ENCODE results near the gene PIAS1.
"Not testable (repeated sequence)": the region's sequence is repeated elsewhere in the genome, so short reads cannot be mapped to it uniquely, and the experiment has no call there.

Gene PIAS1

DNA sequence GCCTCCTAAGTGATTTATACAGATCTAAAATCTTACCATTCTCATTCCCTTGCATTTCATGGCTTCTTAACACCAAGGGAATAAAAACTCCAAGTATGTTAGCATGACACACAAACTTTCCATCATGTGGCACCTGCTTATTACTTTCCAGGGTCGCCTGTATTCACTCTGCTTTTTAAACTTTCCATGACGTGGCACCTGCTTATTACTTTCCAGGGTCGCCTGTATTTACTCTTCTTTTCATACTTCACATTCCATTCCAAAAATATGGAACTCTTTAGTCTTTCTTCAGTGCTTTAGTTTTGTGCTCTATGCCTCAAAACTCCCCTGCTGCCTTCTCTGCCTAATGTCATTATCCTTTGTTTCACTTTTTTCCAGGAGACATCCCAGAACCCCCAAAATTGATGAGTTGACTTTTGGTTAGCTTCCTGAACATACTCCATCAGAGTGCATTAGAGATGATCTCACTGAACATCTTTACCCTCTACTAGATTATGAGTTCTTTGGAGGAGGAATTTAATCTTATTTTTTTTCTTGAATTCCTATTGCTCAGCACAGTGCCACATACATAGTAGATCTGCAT is 104.0 kb downstream of the PIAS1 start:
- Histone ChIP-seq H3K27ac (ENCODE audit: low read length, poor library complexity, severe bottlenecking) (no peak overlapping the region), H3K18ac (ENCODE audit: low read depth in 1 of 2, low read length in 2 of 2) (no peak overlapping the region), H2BK5ac (ENCODE audit: low read depth, low read length, poor library complexity, severe bottlenecking) (no peak overlapping the region), H2BK12ac (ENCODE audit: low read length in 2 of 2) (no peak overlapping the region), H2BK120ac (ENCODE audit: low read depth, low read length) (no peak overlapping the region), H2AFZ (ENCODE audit: low read depth, low read length) (no peak overlapping the region), H3K14ac (ENCODE audit: low read length in 2 of 2) (no peak overlapping the region), H4K91ac (ENCODE audit: low read length) (no peak overlapping the region), H2BK15ac (ENCODE audit: low read depth, poor library complexity, severe bottlenecking) (no peak overlapping the region), H3K9me3 (ENCODE audit: control insufficient read depth, low read length) (no peaks in the 10 kb centered on the region), H3K23ac (ENCODE audit: low read length in 2 of 2) (no peak overlapping the region), H3K9ac (ENCODE audit: low read length) (no peak overlapping the region), H3K4me1 (ENCODE audit: control insufficient read depth, insufficient read depth, low read depth, low read length) (no peaks in the 10 kb centered on the region), H2AK5ac (ENCODE audit: low read length, severe bottlenecking) (no peak overlapping the region), H3K79me1 (replicated peaks; ENCODE audit: low read length, poor library complexity, severe bottlenecking) (peaks cover 25% of the 10 kb centered on the region), H3K27me3 (ENCODE audit: control insufficient read depth in 1 of 2, insufficient read depth in 1 of 2, low read length in 2 of 2) (no peaks in the 10 kb centered on the region), H3K4me2 (ENCODE audit: low read length, poor library complexity, severe bottlenecking) (no peak overlapping the region), H3K36me3 (ENCODE audit: control insufficient read depth in 1 of 2, insufficient read depth in 2 of 2, low read depth in 1 of 2, low read length in 2 of 2) (peaks cover 10 to 74% of the 10 kb centered on the region in 2 experiments), H3K4ac (ENCODE audit: low read depth in 1 of 2, low read length in 2 of 2) (no peak overlapping the region), H4K8ac (ENCODE audit: low read length) (no peak overlapping the region), H3K4me3 (ENCODE audit: insufficient read depth in 1 of 2, low read depth in 1 of 2, low read length in 2 of 2) (no peak overlapping the region)
- WGBS, result 66% methylated on average over 3 of the region's 3 CpGs
- peak; percentile 10 for DNase-seq

DNA sequence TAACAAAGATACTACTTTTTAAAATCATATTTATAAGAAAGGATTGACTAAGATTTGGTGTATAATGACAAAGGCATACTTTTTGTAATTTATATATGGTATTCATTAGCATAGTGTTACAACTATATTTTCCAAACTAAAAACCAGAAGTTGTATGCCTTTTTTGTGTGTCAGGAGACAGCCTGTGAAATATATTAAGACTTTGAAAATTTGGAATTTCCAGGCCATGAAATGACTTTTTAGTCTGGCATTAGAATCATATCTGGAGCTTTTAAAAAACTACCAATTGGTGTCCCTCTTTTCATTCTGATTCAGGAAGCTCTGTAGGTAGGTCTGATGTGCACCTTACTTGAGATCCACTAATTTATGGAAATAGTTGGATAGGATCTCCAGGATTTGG is 109.1 kb downstream of the PIAS1 start:
- H3K79me1 ChIP-seq (replicated peaks; ENCODE audit: low read length, poor library complexity, severe bottlenecking), result peaks cover 16% of the 10 kb centered on the region
- no peak overlapping the region for H3K27ac ChIP-seq (ENCODE audit: low read length, poor library complexity, severe bottlenecking)
- H3K4me1 ChIP-seq (ENCODE audit: control insufficient read depth, insufficient read depth, low read depth, low read length), result no peaks in the 10 kb centered on the region
- H3K23ac ChIP-seq (ENCODE audit: low read length in 2 of 2), result no peak overlapping the region
- H3K36me3 ChIP-seq (ENCODE audit: control insufficient read depth in 1 of 2, insufficient read depth in 2 of 2, low read depth in 1 of 2, low read length in 2 of 2), result peaks cover 10 to 61% of the 10 kb centered on the region in 2 experiments
- H2AK5ac ChIP-seq (ENCODE audit: low read length, severe bottlenecking), result no peak overlapping the region
- no peak overlapping the region for H3K9ac ChIP-seq (ENCODE audit: low read length)
- H3K4me2 ChIP-seq (ENCODE audit: low read length, poor library complexity, severe bottlenecking), result no peak overlapping the region
- no peak overlapping the region for H3K14ac ChIP-seq (ENCODE audit: low read length in 2 of 2)
- DNase-seq, result no peak
- H3K4ac ChIP-seq (ENCODE audit: low read depth in 1 of 2, low read length in 2 of 2), result no peak overlapping the region
- H3K27me3 ChIP-seq (ENCODE audit: control insufficient read depth in 1 of 2, insufficient read depth in 1 of 2, low read length in 2 of 2), result no peaks in the 10 kb centered on the region
- H2BK12ac ChIP-seq (ENCODE audit: low read length in 2 of 2), result no peak overlapping the region
- no peak overlapping the region for H2AFZ ChIP-seq (ENCODE audit: low read depth, low read length)
- H4K8ac ChIP-seq (ENCODE audit: low read length), result no peak overlapping the region
- H3K9me3 ChIP-seq (ENCODE audit: control insufficient read depth, low read length), result no peaks in the 10 kb centered on the region
- H4K91ac ChIP-seq (ENCODE audit: low read length), result no peak overlapping the region
- H2BK5ac ChIP-seq (ENCODE audit: low read depth, low read length, poor library complexity, severe bottlenecking), result no peak overlapping the region
- H3K18ac ChIP-seq (ENCODE audit: low read depth in 1 of 2, low read length in 2 of 2), result no peak overlapping the region
- H3K4me3 ChIP-seq (ENCODE audit: insufficient read depth in 1 of 2, low read depth in 1 of 2, low read length in 2 of 2), result no peak overlapping the region
- H2BK15ac ChIP-seq (ENCODE audit: low read depth, poor library complexity, severe bottlenecking), result no peak overlapping the region
- H2BK120ac ChIP-seq (ENCODE audit: low read depth, low read length), result no peak overlapping the region

DNA sequence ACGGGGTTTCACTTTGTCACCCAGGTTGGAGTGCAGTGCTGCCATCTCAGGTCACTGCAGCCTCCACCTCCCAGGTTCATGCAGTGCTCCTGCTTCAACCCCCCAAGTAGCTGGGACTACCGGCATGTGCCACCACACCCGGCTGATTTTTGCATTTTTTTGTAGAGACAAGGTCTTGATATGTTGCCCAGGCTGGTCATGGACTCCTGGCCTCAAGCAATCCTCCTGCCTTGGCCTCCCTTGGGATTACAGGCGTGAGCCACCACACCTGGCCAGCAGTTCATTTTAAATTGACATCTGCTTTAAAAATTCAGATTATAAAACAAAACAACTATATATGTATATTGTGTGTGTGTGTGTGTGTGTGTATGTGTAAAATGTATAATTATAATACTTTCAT is 112.7 kb downstream of the PIAS1 start:
- Histone ChIP-seq H3K27ac (ENCODE audit: low read length, poor library complexity, severe bottlenecking) (no peak overlapping the region), H3K4ac (ENCODE audit: low read depth in 1 of 2, low read length in 2 of 2) (no peak overlapping the region), H3K79me1 (replicated peaks; ENCODE audit: low read length, poor library complexity, severe bottlenecking) (peaks cover 16% of the 10 kb centered on the region), H3K23ac (ENCODE audit: low read length in 2 of 2) (no peak overlapping the region), H2BK5ac (ENCODE audit: low read depth, low read length, poor library complexity, severe bottlenecking) (no peak overlapping the region), H3K4me1 (ENCODE audit: control insufficient read depth, insufficient read depth, low read depth, low read length) (no peaks in the 10 kb centered on the region), H3K4me2 (ENCODE audit: low read length, poor library complexity, severe bottlenecking) (no peak overlapping the region), H2AFZ (ENCODE audit: low read depth, low read length) (no peak overlapping the region), H3K18ac (ENCODE audit: low read depth in 1 of 2, low read length in 2 of 2) (no peak overlapping the region), H2BK12ac (ENCODE audit: low read length in 2 of 2) (no peak overlapping the region), H2AK5ac (ENCODE audit: low read length, severe bottlenecking) (no peak overlapping the region), H3K9ac (ENCODE audit: low read length) (no peak overlapping the region), H4K8ac (ENCODE audit: low read length) (no peak overlapping the region), H3K14ac (ENCODE audit: low read length in 2 of 2) (no peak overlapping the region), H3K36me3 (ENCODE audit: control insufficient read depth in 1 of 2, insufficient read depth in 2 of 2, low read depth in 1 of 2, low read length in 2 of 2) (peaks cover 7 to 57% of the 10 kb centered on the region in 2 experiments), H3K9me3 (ENCODE audit: control insufficient read depth, low read length) (no peaks in the 10 kb centered on the region), H2BK120ac (ENCODE audit: low read depth, low read length) (no peak overlapping the region), H4K91ac (ENCODE audit: low read length) (no peak overlapping the region), H2BK15ac (ENCODE audit: low read depth, poor library complexity, severe bottlenecking) (no peak overlapping the region), H3K4me3 (ENCODE audit: insufficient read depth in 1 of 2, low read depth in 1 of 2, low read length in 2 of 2) (no peak overlapping the region), H3K27me3 (ENCODE audit: control insufficient read depth in 1 of 2, insufficient read depth in 1 of 2, low read length in 2 of 2) (no peaks in the 10 kb centered on the region)
- 87% methylated on average over 4 of the region's 4 CpGs for WGBS
- no peak for DNase-seq

DNA sequence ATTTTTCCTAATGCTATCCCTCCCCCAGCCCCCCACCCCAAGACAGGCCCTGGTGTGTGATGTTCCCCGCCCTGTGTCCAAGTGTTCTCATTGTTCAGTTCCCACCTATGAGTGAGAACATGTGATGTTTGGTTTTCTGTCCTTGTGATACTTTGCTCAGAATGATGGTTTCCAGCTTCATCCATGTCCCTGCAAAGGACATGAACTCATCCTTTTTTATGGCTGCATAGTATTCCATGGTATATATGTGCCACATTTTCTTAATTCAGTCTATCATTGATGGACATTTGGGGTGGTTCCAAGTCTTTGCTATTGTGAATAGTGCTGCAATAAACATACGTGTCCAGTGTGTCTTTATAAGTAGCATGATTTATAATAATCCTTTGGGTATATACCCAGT is 117.9 kb downstream of the PIAS1 start:
- not testable (repeated sequence) for H4K8ac ChIP-seq (ENCODE audit: low read length); H3K4me3 ChIP-seq (ENCODE audit: insufficient read depth in 1 of 2, low read depth in 1 of 2, low read length in 2 of 2); H3K9ac ChIP-seq (ENCODE audit: low read length); H3K4ac ChIP-seq (ENCODE audit: low read depth in 1 of 2, low read length in 2 of 2); H3K27ac ChIP-seq (ENCODE audit: low read length, poor library complexity, severe bottlenecking); H2BK120ac ChIP-seq (ENCODE audit: low read depth, low read length); H2BK15ac ChIP-seq (ENCODE audit: low read depth, poor library complexity, severe bottlenecking); DNase-seq; H3K14ac ChIP-seq (ENCODE audit: low read length in 2 of 2); H2AK5ac ChIP-seq (ENCODE audit: low read length, severe bottlenecking); H3K27me3 ChIP-seq (ENCODE audit: control insufficient read depth in 1 of 2, insufficient read depth in 1 of 2, low read length in 2 of 2); H2BK5ac ChIP-seq (ENCODE audit: low read depth, low read length, poor library complexity, severe bottlenecking); H3K4me1 ChIP-seq (ENCODE audit: control insufficient read depth, insufficient read depth, low read depth, low read length); H4K91ac ChIP-seq (ENCODE audit: low read length); H3K23ac ChIP-seq (ENCODE audit: low read length in 2 of 2); H2BK12ac ChIP-seq (ENCODE audit: low read length in 2 of 2); H3K4me2 ChIP-seq (ENCODE audit: low read length, poor library complexity, severe bottlenecking); H2AFZ ChIP-seq (ENCODE audit: low read depth, low read length); H3K9me3 ChIP-seq (ENCODE audit: control insufficient read depth, low read length); H3K18ac ChIP-seq (ENCODE audit: low read depth in 1 of 2, low read length in 2 of 2)
- H3K36me3 ChIP-seq (ENCODE audit: control insufficient read depth in 1 of 2, insufficient read depth in 2 of 2, low read depth in 1 of 2, low read length in 2 of 2), result peaks cover 0 to 62% of the 10 kb centered on the region in 2 experiments
- WGBS, result 25% methylated on average over 1 of the region's 2 CpGs
- peaks cover 15% of the 10 kb centered on the region for H3K79me1 ChIP-seq (replicated peaks; ENCODE audit: low read length, poor library complexity, severe bottlenecking)

Data from mesenchymal stem cell (in vitro differentiated cells and primary cell).